Skin of body (tissue), 2 donors: ENCODE data around the gene CDCA5. TPM values are rescaled to one million over a fixed set of nuclear protein-coding genes. Genes with fewer than 3 reads are reported as not detected.
"Not testable (repeated sequence)": the region's sequence is repeated elsewhere in the genome, so short reads cannot be mapped to it uniquely, and the experiment has no call there.

Experiments used
- DNase-seq: peaks from one replicate; lab custom pipeline; 2025; lab: John Stamatoyannopoulos, UW
- total RNA-seq: library from RNA; depleted of rRNA; stranded (reverse); fragments of >200 nt; gene quantifications from one replicate; pipeline ENCODE4 v1.2.3, GENCODE V29; 2014

CDCA5 gene
- total RNA-seq, 1 donor from 2014 or later, result 4.1 TPM

DNA sequence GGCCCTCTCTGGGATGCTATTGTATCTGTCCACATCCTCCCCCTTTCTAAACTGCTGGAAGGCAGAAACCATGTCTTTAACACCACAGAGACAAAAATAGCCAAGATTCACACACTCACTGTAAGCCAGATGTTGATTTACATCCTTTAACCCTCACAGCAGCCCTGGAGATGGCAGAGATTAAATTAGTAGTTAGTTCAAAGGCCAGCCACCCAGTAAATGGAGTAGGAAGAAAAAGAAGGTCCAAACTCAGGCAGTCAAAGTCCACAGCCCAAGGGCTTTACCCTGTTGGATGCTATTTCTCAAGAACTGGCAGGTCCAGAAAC, 35.8 kb upstream of the CDCA5 start:
- no peak for DNase-seq

DNA sequence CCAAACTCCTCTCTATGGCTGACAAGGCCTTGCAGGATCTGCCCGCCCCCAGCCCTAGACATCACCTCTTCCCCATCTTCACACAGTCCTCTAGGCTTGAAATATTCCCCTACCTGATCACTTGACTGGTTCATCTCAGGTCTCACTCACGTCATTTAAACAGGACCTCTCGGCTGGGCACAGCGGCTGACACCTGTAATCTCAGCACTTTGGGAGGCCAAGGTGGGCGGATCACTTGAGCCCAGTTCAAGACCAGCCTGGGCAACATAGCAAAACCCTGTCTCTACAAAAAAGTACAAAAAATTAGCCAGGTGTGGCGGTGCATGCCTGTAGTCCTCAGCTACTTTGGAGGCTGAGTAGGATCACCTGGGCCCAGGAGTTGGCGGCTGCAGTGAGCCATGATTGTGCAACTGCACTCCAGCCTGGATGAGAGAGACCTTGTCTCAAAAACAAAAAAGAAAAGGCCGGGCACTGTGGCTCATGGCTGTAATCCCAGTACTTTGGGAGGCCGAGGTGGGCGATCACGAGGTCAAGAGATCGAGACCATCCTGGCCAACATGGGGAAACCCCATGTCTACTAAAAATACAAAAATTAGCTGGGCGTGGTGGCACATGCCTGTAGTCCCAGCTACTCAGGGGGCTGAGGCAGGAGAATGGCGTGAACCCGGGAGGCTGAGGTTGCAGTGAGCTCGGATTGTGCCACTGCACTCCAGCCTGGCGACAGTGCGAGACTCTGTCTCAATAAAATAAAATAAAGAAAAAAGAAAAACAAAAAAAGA, 35.2 kb upstream of the CDCA5 start:
- not testable (repeated sequence) for DNase-seq

- DNase-seq, result no peak
Measured at GRCh38 chr11:65118097-65118837, 34.4 kb upstream of the CDCA5 start.

- peak; percentile 98 for DNase-seq
Measured at GRCh38 chr11:65117206-65118096, 33.6 kb upstream of the CDCA5 start, which contains the start of gene ZNHIT2. ZNHIT2 (minus strand) TSS chr11:65117701; CDS start chr11:65117653, 48 bp downstream.

DNA sequence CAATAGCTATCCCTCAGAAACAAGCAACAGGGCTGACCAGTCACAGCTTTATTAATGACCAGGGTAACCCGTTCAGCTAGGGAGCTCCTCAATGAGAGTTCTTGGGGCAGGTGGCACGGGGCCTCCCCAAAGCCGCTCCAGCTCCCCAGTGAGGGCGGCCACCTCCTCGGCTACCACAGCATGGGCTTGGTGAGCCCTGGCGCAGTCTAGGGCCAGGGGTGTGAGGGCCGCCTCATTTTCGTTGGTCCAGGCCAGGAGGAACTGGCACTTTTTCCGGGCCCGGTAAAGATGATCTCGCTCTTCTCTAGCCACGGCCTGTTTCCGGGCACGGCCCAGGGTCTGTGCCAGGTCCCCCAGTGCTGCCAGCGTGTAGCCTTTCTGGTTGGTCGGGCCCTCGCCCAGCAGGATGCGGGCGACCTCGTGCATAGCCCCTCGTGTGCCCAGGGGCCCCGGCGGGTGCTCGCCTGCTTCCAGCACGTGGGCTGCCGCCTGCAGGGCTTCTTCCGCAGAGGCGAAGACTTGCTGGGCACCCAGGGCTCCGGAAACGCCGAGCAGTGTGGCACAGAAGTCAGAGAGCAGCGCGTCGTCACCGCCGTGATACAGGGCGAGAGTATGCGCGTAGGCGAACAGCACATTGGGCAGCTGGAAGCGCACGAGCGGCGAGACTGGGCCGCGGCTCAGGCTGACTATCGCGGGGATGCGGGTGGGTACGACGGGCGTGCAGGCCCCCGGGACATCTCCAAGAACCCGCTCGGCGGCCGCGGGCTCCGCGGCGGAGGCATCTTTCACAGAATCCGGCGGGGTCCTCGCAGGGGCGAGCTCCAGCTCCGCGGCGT, 32.7 kb upstream of the CDCA5 start:
- DNase-seq, result no peak

DNA sequence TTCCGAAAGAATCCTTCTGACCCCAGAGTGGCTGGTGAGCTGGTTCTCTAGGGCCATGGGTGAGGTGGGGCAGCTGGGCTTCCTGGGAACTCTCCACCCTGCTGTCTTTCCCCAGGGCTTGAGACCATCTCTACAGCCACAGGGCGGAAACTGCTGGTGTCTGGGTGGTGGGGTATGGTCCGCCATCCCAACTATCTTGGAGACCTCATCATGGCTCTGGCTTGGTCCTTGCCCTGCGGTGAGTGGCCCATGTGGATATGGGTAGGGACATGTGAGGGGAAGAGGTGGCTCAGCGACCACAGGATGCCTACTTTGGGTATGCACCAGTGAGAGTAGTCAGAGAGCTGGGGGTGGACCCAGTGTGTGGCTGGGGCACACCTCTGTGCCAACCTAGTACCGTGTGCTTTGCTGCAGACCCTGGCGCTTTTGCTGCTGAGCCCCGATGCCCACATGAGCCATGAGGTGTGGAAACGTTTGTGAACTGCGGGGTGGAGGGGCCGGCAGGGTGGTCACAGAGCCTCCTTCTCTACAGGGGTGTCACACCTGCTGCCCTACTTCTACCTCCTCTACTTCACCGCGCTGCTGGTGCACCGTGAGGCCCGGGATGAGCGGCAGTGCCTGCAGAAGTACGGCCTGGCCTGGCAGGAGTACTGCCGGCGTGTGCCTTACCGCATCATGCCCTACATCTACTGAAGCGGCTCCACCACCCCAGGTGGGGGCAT, 31.7 kb upstream of the CDCA5 start:
- DNase-seq, result no peak

GRCh38 chr11:65114538-65115171, 30.8 kb upstream of the CDCA5 start:
- DNase-seq, result no peak

DNA sequence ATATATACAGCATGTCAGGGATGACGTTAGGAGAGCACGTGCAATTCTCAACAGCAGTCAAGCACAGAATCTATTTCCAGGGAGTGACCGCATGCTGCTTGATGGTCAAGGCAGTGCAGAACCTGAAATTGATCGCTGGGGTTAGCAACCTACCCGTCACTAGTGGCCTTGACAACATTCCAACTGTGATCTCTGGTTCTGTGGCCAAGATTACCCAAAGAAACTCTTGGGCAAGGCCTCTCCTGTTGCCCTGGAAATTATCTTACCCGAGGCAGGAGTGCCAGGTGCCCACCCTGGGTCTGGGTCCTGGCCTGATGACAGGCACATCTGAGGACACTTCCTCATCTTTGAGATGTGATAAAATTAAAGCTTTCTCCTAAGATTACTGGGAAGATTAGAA, 30.0 kb upstream of the CDCA5 start:
- DNase-seq, result no peak

DNA sequence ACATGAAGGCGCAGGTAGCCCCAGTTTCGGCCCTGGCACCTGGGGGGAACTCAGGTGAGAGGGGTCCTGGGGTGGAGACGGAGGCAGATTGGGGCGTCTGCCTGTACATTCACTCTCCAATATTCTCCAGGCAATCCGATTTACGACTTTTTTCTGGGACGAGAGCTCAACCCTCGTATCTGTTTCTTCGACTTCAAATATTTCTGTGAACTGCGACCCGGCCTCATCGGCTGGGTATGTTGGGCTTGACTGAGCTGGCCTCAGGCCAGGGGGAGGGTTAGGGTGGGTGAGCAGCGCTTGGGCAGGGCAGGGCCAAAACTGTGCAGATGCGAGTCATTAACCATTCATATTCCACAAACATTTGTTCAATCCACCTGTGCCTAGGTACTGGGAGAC, 29.5 kb upstream of the CDCA5 start:
- DNase-seq, result no peak

- DNase-seq, result no peak
Measured at GRCh38 chr11:65112546-65113360, 28.9 kb upstream of the CDCA5 start.

- DNase-seq, result peak; percentile 62
Measured at GRCh38 chr11:65111744-65112545, 28.1 kb upstream of the CDCA5 start, which contains the start of gene TM7SF2. TM7SF2 (plus strand) TSS chr11:65111872; CDS start chr11:65112016, 144 bp downstream.

GRCh38 chr11:65111159-65111743, 27.4 kb upstream of the CDCA5 start:
- DNase-seq, result no peak

DNA sequence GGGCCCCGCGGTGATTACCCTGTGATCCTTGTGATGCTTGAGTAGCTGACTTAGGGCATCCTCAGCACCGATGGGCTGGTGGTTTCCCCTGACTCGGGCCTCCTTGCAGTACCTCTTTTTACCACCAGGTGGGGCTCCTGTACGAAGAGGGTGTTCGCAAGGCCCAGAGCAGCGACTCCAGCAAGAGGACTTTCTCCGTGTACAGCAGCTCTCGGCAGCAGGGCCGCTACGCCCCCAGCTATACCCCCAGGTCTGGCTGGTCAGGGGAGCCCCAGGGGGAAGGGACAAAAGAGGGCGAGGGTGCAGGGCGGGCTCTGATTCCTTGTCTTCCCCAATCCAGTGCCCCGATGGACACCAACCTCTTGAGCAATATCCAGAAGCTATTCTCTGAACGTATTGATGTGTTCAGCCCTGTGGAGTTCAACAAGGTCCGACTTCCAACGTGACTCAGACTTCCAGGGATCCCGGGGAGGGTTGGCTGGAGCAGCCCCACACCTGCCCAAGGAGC, 26.6 kb upstream of the CDCA5 start:
- DNase-seq, result peak; percentile 55

- DNase-seq, result no peak
Measured at GRCh38 chr11:65109231-65110198, 25.7 kb upstream of the CDCA5 start.

DNA sequence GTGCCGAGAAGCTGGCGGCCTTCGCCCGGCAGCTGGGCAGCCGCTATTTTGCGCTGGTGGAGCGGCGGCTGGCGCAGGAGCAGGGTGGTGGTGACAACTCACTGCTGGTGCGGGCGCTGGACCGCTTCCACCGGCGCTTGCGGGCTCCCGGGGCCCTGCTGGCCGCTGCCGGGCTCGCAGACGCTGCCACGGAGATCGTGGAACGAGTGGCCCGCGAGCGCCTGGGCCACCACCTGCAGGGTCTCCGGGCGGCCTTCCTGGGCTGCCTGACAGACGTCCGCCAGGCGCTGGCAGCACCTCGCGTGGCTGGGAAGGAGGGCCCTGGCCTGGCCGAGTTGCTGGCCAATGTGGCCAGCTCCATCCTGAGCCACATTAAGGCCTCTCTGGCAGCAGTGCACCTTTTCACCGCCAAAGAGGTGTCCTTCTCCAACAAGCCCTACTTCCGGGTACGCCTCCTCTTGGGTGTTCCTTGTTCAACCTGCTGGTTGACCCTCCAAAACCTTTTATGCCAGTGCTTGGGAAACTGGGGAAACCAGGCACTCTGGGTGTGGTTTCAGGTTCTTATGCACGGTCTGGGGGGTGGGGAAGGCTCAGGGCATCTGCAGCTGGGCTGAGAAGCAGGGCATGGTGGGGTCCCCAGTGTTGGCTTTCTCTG, 24.8 kb upstream of the CDCA5 start:
- no peak for DNase-seq
